B cell (primary cell): ENCODE data around the gene LRP1. TPM values are rescaled to one million over a fixed set of nuclear protein-coding genes. Genes with fewer than 3 reads are reported as not detected.

Experiments
- ATAC-seq: fragments of 200-7000 bp; cut with Tn5 transposase; one replicate; pipeline ENCODE4 v1.10.0; 2021; ENCODE audit warnings: low read depth, mild to moderate bottlenecking, moderate number of reproducible peaks, moderate library complexity
- CTCF ChIA-PET: fragments of 350-600 bp; sonication (Branson Sonifier 250); formaldehyde crosslinking; loops from one replicate; lab custom pipeline; 2021; ENCODE audit warnings: antibody characterized with exemption, inconsistent platforms; lab: Charles Lee
- POLR2A ChIA-PET: fragments of 350-600 bp; sonication (Branson Sonifier 250); formaldehyde crosslinking; loops from one replicate; lab custom pipeline; 2021; ENCODE audit warnings: antibody characterized with exemption; lab: Charles Lee
- DNase-seq: peaks from one replicate; pipeline ENCODE4 v3.0.0; 2013
- H2AFZ ChIP-seq: 2 replicates; pipeline ENCODE4 v1.6.1; 2012; ENCODE audit warnings: mild to moderate bottlenecking, low read depth, low read length; ENCODE audit not compliant: insufficient read depth, poor library complexity, severe bottlenecking
- H3K27ac ChIP-seq, 2 donors: 1 replicate in 1 of 2; 2 replicates in 1 of 2; pipeline ENCODE4 v1.5.1; 2012 to 2013; ENCODE audit warnings: low read length in 2 of 2, mild to moderate bottlenecking in 2 of 2, moderate library complexity in 1 of 2
- H3K27me3 ChIP-seq, 4 experiments: fragments of 200-600 bp in 1 of 4; sonication (generic) in 1 of 4; replicated peaks in 1 of 4; 1 replicate in 2 of 4; 2 replicates in 2 of 4; pipeline versions ENCODE4 v1.6.1 to v1.7.0; 2013 to 2016; ENCODE audit warnings: low read length in 3 of 4, mild to moderate bottlenecking in 2 of 4, mixed read lengths in 1 of 4, moderate library complexity in 1 of 4; ENCODE audit not compliant: insufficient read depth in 4 of 4, control insufficient read depth in 3 of 4; ENCODE audit errors: control extremely low read depth in 1 of 4
- H3K36me3 ChIP-seq, 2 experiments: replicated peaks in 1 of 2; 1 replicate in 1 of 2; 2 replicates in 1 of 2; pipeline versions ENCODE4 v1.6.1 to v1.7.1; 2013; ENCODE audit warnings: low read length in 1 of 2; ENCODE audit not compliant: insufficient read depth in 2 of 2, control insufficient read depth in 1 of 2; ENCODE audit errors: control extremely low read depth in 1 of 2, extremely low read depth in 1 of 2
- H3K4me1 ChIP-seq, 2 donors: fragments of 200-600 bp in 1 of 2; sonication (generic) in 1 of 2; 1 replicate in 1 of 2; 2 replicates in 1 of 2; pipeline versions ENCODE4 v1.5.1 to v1.6.1; 2013 to 2017; ENCODE audit warnings: low read length in 2 of 2; ENCODE audit not compliant: control insufficient read depth in 2 of 2, insufficient read depth in 2 of 2
- H3K4me2 ChIP-seq: replicated peaks from 2 replicates; pipeline ENCODE3; 2012; ENCODE audit warnings: mild to moderate bottlenecking, low read depth, low read length; ENCODE audit not compliant: poor library complexity, severe bottlenecking
- H3K4me3 ChIP-seq, 5 experiments: fragments of 200-600 bp in 1 of 5; sonication (generic) in 1 of 5; 1 replicate in 3 of 5; 2 replicates in 2 of 5; pipeline versions ENCODE4 v1.5.1 to v1.7.0; 2011 to 2016; ENCODE audit warnings: low read length in 4 of 5, mild to moderate bottlenecking in 4 of 5, low read depth in 2 of 5, control low read depth in 1 of 5, moderate library complexity in 1 of 5; ENCODE audit not compliant: insufficient read depth in 1 of 5; ENCODE audit errors: control extremely low read depth in 1 of 5, extremely low read depth in 1 of 5
- H3K79me2 ChIP-seq: fragments of 200-600 bp; sonication (generic); one replicate; pipeline ENCODE4 v1.6.0; 2016; ENCODE audit warnings: low read length; ENCODE audit not compliant: control insufficient read depth, insufficient read depth
- H3K9ac ChIP-seq: fragments of 200-600 bp; sonication (generic); 2 replicates; pipeline ENCODE4 v1.6.1; 2017; ENCODE audit warnings: mild to moderate bottlenecking, low read length, moderate library complexity
- H3K9me3 ChIP-seq, 3 donors: one replicate each; pipeline versions ENCODE4 v1.6.1 to v1.7.1; 2013; ENCODE audit warnings: low read length in 2 of 3; ENCODE audit not compliant: control insufficient read depth in 2 of 3, insufficient read depth in 1 of 3; ENCODE audit errors: control extremely low read depth in 1 of 3
- H4K20me1 ChIP-seq: 2 replicates; pipeline ENCODE4 v1.6.0; 2012; ENCODE audit warnings: mild to moderate bottlenecking, low read length; ENCODE audit not compliant: insufficient read depth, control insufficient read depth, poor library complexity, severe bottlenecking
- H3K27ac Mint-ChIP-seq: one replicate; pipeline ENCODE4 v1.8.0; 2021; ENCODE audit warnings: mixed read lengths
- H3K27me3 Mint-ChIP-seq: one replicate; pipeline ENCODE4 v1.8.0; 2021; ENCODE audit warnings: mixed read lengths
- H3K4me1 Mint-ChIP-seq: one replicate; pipeline ENCODE4 v1.8.0; 2021; ENCODE audit warnings: mixed read lengths
- H3K4me3 Mint-ChIP-seq: one replicate; pipeline ENCODE4 v1.8.0; 2021; ENCODE audit warnings: mixed read lengths
- H3K9me3 Mint-ChIP-seq: one replicate; pipeline ENCODE4 v1.8.0; 2022; ENCODE audit warnings: mixed read lengths; ENCODE audit not compliant: insufficient read depth
- EZH2 ChIP-seq: IDR thresholded peaks from 2 replicates; pipeline ENCODE4 v1.6.1; 2012; ENCODE audit warnings: borderline replicate concordance, low read depth, mild to moderate bottlenecking, moderate library complexity, low read length; ENCODE audit not compliant: insufficient read depth, poor library complexity, severe bottlenecking
- WGBS: methylation state at CpG from one replicate; pipeline ENCODE4 v1.1.5; 2013; ENCODE audit warnings: missing lambda C conversion rate; ENCODE audit not compliant: insufficient coverage; 5-methylcytosine and 5-hydroxymethylcytosine counted together
- intact Hi-C: fragments of 100-400 bp; cut with micrococcal nuclease; formaldehyde crosslinking; loops from one replicate; pipeline ENCODE4 v1.10.0; 2022
- polyA plus RNA-seq: library from polyadenylated mRNA; depleted of rRNA; stranded (reverse); fragments of >200 nt; gene quantifications from 2 replicates; pipeline ENCODE4 v1.2.3, GENCODE V29; 2012
- total RNA-seq, 2 donors: library from RNA; stranded (reverse); fragments of 120-200 nt in 1 of 2; gene quantifications; 1 replicate in 1 of 2; 2 replicates in 1 of 2; pipeline versions ENCODE4 v1.2.3 to v1.2.4, GENCODE V29; 2013 to 2022
- TF ChIP-seq, protein P1 (sequence below): fragments of 200-600 bp; IDR thresholded peaks from one replicate; pipeline ENCODE4 v1.8.0; 2022; ENCODE audit warnings: antibody characterized with exemption, mild to moderate bottlenecking

LRP1 gene
- total and polyA plus RNA-seq, 2 donors (not counting 1 experiment from before 2014, with no cell fraction given), result 2.0 to 4.1 TPM

- POLR2A ChIA-PET, result no interaction called here
Measured at GRCh38 chr12:57142727-57143126, 14.4 kb downstream of the LRP1 start.

DNA sequence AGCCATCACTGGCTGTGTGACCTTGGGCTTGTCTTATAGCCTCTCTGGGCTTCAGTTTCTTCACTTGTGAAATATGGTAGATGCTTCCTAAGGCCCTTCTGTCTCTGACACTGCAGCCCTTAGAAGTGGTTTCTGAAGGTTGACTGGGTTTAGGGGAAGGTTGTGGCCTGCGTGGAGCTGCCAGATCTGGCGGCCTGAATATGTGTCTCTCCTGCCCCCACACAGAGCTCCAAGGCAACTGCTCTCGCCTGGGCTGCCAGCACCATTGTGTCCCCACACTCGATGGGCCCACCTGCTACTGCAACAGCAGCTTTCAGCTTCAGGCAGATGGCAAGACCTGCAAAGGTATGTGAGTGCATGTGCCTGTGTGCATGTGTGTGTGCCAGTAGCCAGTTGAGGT lies 15.2 kb downstream of the LRP1 start:
- ChIA-PET CTCF (interaction anchor here (0.6 kb wide), 1 partner anchor 19 kb away, joined by 3 read pairs; no protein-coding TSS in a partner anchor), POLR2A (no interaction called here)
- TF ChIP-seq, protein P1, sequence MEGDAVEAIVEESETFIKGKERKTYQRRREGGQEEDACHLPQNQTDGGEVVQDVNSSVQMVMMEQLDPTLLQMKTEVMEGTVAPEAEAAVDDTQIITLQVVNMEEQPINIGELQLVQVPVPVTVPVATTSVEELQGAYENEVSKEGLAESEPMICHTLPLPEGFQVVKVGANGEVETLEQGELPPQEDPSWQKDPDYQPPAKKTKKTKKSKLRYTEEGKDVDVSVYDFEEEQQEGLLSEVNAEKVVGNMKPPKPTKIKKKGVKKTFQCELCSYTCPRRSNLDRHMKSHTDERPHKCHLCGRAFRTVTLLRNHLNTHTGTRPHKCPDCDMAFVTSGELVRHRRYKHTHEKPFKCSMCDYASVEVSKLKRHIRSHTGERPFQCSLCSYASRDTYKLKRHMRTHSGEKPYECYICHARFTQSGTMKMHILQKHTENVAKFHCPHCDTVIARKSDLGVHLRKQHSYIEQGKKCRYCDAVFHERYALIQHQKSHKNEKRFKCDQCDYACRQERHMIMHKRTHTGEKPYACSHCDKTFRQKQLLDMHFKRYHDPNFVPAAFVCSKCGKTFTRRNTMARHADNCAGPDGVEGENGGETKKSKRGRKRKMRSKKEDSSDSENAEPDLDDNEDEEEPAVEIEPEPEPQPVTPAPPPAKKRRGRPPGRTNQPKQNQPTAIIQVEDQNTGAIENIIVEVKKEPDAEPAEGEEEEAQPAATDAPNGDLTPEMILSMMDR, result no peak
- no peak for TF ChIP-seq EZH2
- Histone ChIP-seq H3K4me3 (no peak overlapping the region), H4K20me1 (no peaks in the 10 kb centered on the region), H3K4me2 (no peak overlapping the region), H3K9ac (no peak overlapping the region), H2AFZ (no peak overlapping the region), H3K79me2 (no peaks in the 10 kb centered on the region), H3K4me1 (no peaks in the 10 kb centered on the region), H3K27ac (no peak overlapping the region), H3K27me3 (no peaks in the 10 kb centered on the region), H3K36me3 (no peaks in the 10 kb centered on the region), H3K9me3 (no peaks in the 10 kb centered on the region)
- H3K9me3 Mint-ChIP-seq, result no peaks in the 10 kb centered on the region
- H3K4me1 Mint-ChIP-seq, result no peaks in the 10 kb centered on the region
- intact Hi-C loops, result no loop called here
- no peak overlapping the region for H3K27ac Mint-ChIP-seq
- no peaks in the 10 kb centered on the region for H3K27me3 Mint-ChIP-seq
- DNase-seq, result no peak
- 82% methylated on average over 3 of the region's 4 CpGs for WGBS
- H3K4me3 Mint-ChIP-seq, result no peak overlapping the region
- no peak for ATAC-seq

More at GRCh38 chr12:57142727-57143126, 14.4 kb downstream of the LRP1 start:
- no peak overlapping the region for H3K4me3 ChIP-seq
- TF ChIP-seq, protein P1, result no peak
- no peak for TF ChIP-seq EZH2
- CTCF ChIA-PET, result no interaction called here
- no peaks in the 10 kb centered on the region for H3K4me1 ChIP-seq
- H3K27me3 ChIP-seq, result no peaks in the 10 kb centered on the region
- intact Hi-C loops, result no loop called here
- ATAC-seq (no peak), DNase-seq (no peak)
- no peaks in the 10 kb centered on the region for H3K4me1 Mint-ChIP-seq
- no peak overlapping the region for H3K27ac ChIP-seq
- H3K4me3 Mint-ChIP-seq, result no peak overlapping the region
- H3K9me3 Mint-ChIP-seq, result no peaks in the 10 kb centered on the region
- no peaks in the 10 kb centered on the region for H3K79me2 ChIP-seq
- no peaks in the 10 kb centered on the region for H4K20me1 ChIP-seq
- no peak overlapping the region for H3K4me2 ChIP-seq
- H3K27me3 Mint-ChIP-seq, result no peaks in the 10 kb centered on the region
- no peaks in the 10 kb centered on the region for H3K36me3 ChIP-seq
- H3K9ac ChIP-seq, result no peak overlapping the region
- no peak overlapping the region for H2AFZ ChIP-seq
- H3K27ac Mint-ChIP-seq, result no peak overlapping the region
- WGBS, result no CpG with 5 or more reads among the region's 7 CpGs
- no peaks in the 10 kb centered on the region for H3K9me3 ChIP-seq
